ENCODE data around the gene LIPC. TPM values are rescaled to one million over a fixed set of nuclear protein-coding genes. Genes with fewer than 3 reads are reported as not detected.

Gene LIPC
- total RNA-seq, 1 donor from 2014 or later, result 1.0 TPM

GRCh38 chr15:58447271-58448010 lies 15.7 kb downstream of the LIPC start:
- Histone ChIP-seq H3K4me1 (peaks cover 6% of the 10 kb centered on the region), H3K4me3 (no peak overlapping the region), H3K27ac (no peak overlapping the region), H3K36me3 (no peaks in the 10 kb centered on the region), H3K9me3 (no peaks in the 10 kb centered on the region), H3K27me3 (ENCODE audit: low read depth) (no peaks in the 10 kb centered on the region)
- ATAC-seq (no peak), DNase-seq (no peak)
- TF ChIP-seq CTCF (IDR thresholded peaks at IDR 0.05), result no peak
- intact Hi-C loops (cut with DNase I), result no loop called here

DNA sequence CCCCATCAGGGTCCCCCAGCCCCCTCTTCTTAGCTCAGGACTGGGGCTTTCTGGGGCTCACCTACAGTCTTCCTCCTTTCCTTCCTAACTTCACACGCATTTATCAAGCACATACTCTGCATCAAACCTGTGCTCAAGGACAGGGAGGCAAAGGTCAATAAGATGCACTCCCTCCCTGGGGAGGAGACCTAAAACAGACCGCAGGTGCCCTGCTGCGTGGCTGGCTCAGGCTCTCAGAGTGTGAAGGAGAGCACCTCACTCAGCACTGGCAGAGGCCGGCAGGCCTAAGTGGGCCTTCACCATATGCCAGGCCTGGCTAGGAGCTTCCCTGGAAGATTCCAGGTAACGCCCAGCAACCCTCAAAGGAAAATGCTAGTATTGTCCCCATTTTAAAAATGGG lies 16.5 kb downstream of the LIPC start:
- Histone ChIP-seq H3K4me1 (peaks cover 6% of the 10 kb centered on the region), H3K36me3 (no peaks in the 10 kb centered on the region), H3K9me3 (no peaks in the 10 kb centered on the region), H3K27ac (no peak overlapping the region), H3K27me3 (ENCODE audit: low read depth) (no peaks in the 10 kb centered on the region), H3K4me3 (no peak overlapping the region)
- TF ChIP-seq CTCF (IDR thresholded peaks at IDR 0.05), result no peak
- DNase-seq, result no peak
- intact Hi-C loops (cut with DNase I), result no loop called here
- ATAC-seq, result no peak

DNA sequence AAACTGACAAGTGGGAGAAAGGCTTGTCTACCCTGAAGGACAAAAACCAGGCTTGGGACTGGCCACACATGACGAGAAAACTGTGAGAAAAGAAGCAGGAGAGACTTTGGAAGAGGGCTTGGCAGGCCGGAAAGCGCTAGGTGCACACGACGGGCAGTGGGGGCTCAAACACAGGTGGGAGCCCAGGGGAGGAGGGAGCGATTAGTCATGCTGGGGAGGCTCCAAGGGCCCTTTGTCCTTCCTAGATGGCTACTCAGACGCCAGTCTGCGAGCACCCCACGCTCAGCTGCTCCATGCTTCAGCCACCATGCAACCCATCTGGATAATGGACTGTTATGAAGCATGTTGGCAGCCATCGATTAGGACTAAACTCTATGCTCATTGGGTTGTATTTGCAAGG lies 17.1 kb downstream of the LIPC start:
- no peak for TF ChIP-seq CTCF (IDR thresholded peaks at IDR 0.05)
- ATAC-seq, result no peak
- no peak for DNase-seq
- H3K36me3 ChIP-seq, result no peaks in the 10 kb centered on the region
- no peak overlapping the region for H3K27ac ChIP-seq
- no peaks in the 10 kb centered on the region for H3K9me3 ChIP-seq
- H3K4me3 ChIP-seq, result no peak overlapping the region
- H3K27me3 ChIP-seq (ENCODE audit: low read depth), result no peaks in the 10 kb centered on the region
- peaks cover 6% of the 10 kb centered on the region for H3K4me1 ChIP-seq
- intact Hi-C loops (cut with DNase I), result no loop called here

GRCh38 chr15:58451826-58452225 lies 20.0 kb downstream of the LIPC start:
- intact Hi-C loops (cut with DNase I), result no loop called here
- no peak overlapping the region for H3K27ac ChIP-seq
- no peak overlapping the region for H3K4me3 ChIP-seq
- H3K4me1 ChIP-seq, result peaks cover 6% of the 10 kb centered on the region
- DNase-seq (no peak), ATAC-seq (no peak)
- no peak for TF ChIP-seq CTCF (IDR thresholded peaks at IDR 0.05)
- H3K36me3 ChIP-seq, result no peaks in the 10 kb centered on the region
- H3K9me3 ChIP-seq, result no peaks in the 10 kb centered on the region
- H3K27me3 ChIP-seq (ENCODE audit: low read depth), result no peaks in the 10 kb centered on the region

DNA sequence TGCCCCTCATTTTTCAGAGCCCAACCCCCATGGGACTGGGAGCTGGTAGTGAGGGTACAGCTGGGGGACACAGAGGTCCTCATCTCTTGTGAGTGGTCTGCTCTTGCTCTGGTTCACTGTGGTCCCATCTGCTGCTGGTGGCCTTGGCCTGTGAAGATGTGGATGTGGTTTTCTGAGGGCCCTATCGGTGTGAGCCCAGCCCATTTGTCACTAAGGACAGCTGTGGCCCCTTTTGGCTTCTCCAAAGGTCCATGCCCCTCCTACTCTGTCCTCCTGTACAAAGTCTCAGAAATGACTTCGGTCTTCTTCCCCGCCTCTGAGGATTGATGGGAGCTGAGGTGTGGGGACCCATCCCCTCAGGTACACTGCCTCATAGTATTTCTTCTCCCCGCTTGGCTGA lies 21.0 kb downstream of the LIPC start:
- Histone ChIP-seq H3K36me3 (no peaks in the 10 kb centered on the region), H3K9me3 (no peaks in the 10 kb centered on the region), H3K27me3 (ENCODE audit: low read depth) (no peaks in the 10 kb centered on the region), H3K4me3 (no peak overlapping the region), H3K27ac (no peak overlapping the region), H3K4me1 (peaks cover 10% of the 10 kb centered on the region)
- no peak for ATAC-seq
- no peak for TF ChIP-seq CTCF (IDR thresholded peaks at IDR 0.05)
- intact Hi-C loops (cut with DNase I), result no loop called here
- no peak for DNase-seq
